HG03575 (cell line): ENCODE data around the gene CBS.
"Not testable (repeated sequence)": the region's sequence is repeated elsewhere in the genome, so short reads cannot be mapped to it uniquely, and the experiment has no call there.

ENCODE experiments used
- ATAC-seq: cut with Tn5 transposase; IDR thresholded peaks from one replicate; pipeline ENCODE4 v1.9.1; 2021; ENCODE audit not compliant: unreplicated experiment, insufficient number of reproducible peaks, low FRiP score; ENCODE audit errors: extremely low read depth

CBS gene

GRCh38 chr21:43075170-43076022 lies at the start of gene CBS:
TSS of gene CBS (minus strand) at chr21:43075835. CDS start at chr21:43072193, 3,642 bp downstream.
- not testable (repeated sequence) for ATAC-seq

- ATAC-seq = not testable (repeated sequence)
Observed at GRCh38 chr21:43115956-43116355, 40.3 kb upstream of the CBS start.

- ATAC-seq = not testable (repeated sequence)
Observed at GRCh38 chr21:43114483-43114882, 38.8 kb upstream of the CBS start.

- not testable (repeated sequence) for ATAC-seq
Observed at GRCh38 chr21:43109006-43109405, 33.4 kb upstream of the CBS start.

- ATAC-seq = not testable (repeated sequence)
Observed at GRCh38 chr21:43108177-43108576, 32.5 kb upstream of the CBS start.

- not testable (repeated sequence) for ATAC-seq
Observed at GRCh38 chr21:43107794-43108137, 32.1 kb upstream of the CBS start.

- ATAC-seq = not testable (repeated sequence)
Observed at GRCh38 chr21:43106965-43107793, 31.5 kb upstream of the CBS start, which contains the start of gene U2AF1. TSS of gene U2AF1 (minus strand) at chr21:43107570. CDS start at chr21:43107494, 76 bp downstream.

- not testable (repeated sequence) for ATAC-seq
Observed at GRCh38 chr21:43104642-43105041, 29.0 kb upstream of the CBS start.

- not testable (repeated sequence) for ATAC-seq
Observed at GRCh38 chr21:43102281-43102680, 26.6 kb upstream of the CBS start.

GRCh38 chr21:43101676-43102075 lies 26.0 kb upstream of the CBS start:
- ATAC-seq = not testable (repeated sequence)

- ATAC-seq = not testable (repeated sequence)
Observed at GRCh38 chr21:43101000-43101399, 25.4 kb upstream of the CBS start.

- ATAC-seq = not testable (repeated sequence)
Observed at GRCh38 chr21:43091979-43092614, 16.5 kb upstream of the CBS start.

GRCh38 chr21:43090947-43091346 lies 15.3 kb upstream of the CBS start:
- ATAC-seq = not testable (repeated sequence)

GRCh38 chr21:43089463-43089862 lies 13.8 kb upstream of the CBS start:
- not testable (repeated sequence) for ATAC-seq

GRCh38 chr21:43082587-43083300 lies 7.1 kb upstream of the CBS start:
- ATAC-seq = not testable (repeated sequence)

GRCh38 chr21:43076643-43077042 lies 1.0 kb upstream of the CBS start:
- not testable (repeated sequence) for ATAC-seq

- not testable (repeated sequence) for ATAC-seq
Observed at GRCh38 chr21:43076023-43076637, 495 bp upstream of the CBS start.
